ENCODE results near the gene ESM1.

- TF ChIP-seq, protein P1, sequence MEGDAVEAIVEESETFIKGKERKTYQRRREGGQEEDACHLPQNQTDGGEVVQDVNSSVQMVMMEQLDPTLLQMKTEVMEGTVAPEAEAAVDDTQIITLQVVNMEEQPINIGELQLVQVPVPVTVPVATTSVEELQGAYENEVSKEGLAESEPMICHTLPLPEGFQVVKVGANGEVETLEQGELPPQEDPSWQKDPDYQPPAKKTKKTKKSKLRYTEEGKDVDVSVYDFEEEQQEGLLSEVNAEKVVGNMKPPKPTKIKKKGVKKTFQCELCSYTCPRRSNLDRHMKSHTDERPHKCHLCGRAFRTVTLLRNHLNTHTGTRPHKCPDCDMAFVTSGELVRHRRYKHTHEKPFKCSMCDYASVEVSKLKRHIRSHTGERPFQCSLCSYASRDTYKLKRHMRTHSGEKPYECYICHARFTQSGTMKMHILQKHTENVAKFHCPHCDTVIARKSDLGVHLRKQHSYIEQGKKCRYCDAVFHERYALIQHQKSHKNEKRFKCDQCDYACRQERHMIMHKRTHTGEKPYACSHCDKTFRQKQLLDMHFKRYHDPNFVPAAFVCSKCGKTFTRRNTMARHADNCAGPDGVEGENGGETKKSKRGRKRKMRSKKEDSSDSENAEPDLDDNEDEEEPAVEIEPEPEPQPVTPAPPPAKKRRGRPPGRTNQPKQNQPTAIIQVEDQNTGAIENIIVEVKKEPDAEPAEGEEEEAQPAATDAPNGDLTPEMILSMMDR (IDR thresholded peaks at IDR 0.05): no peak
- TF ChIP-seq POLR2A (IDR thresholded peaks at IDR 0.05): no peak
Measured at GRCh38 chr5:54959673-54960418, 25.5 kb downstream of the ESM1 start.
